Fibroblast of lung (primary cell): ENCODE results near the gene SOX13. TPM values are rescaled to one million over a fixed set of nuclear protein-coding genes. Genes with fewer than 3 reads are reported as not detected.
"Not testable (repeated sequence)": the region's sequence is repeated elsewhere in the genome, so short reads cannot be mapped to it uniquely, and the experiment has no call there.

ENCODE experiments used
- DNase-seq, 2 donors: peaks; one replicate each; pipeline versions ENCODE4 v3.0.0 to v3.0.0-alpha.2; 2010; ENCODE audit warnings: low read depth in 2 of 2
- H2AFZ ChIP-seq: 2 replicates; pipeline ENCODE4 v1.5.1; 2012; ENCODE audit warnings: low read length, control low read depth, inconsistent platforms
- H3K27ac ChIP-seq: 2 replicates; pipeline ENCODE4 v1.5.1; 2011; ENCODE audit warnings: low read length, control low read depth; ENCODE audit not compliant: insufficient read depth
- H3K27me3 ChIP-seq: 2 replicates; pipeline ENCODE4 v1.5.1; 2011; ENCODE audit warnings: mild to moderate bottlenecking, low read length; ENCODE audit not compliant: control insufficient read depth, insufficient read depth
- H3K36me3 ChIP-seq: 2 replicates; pipeline ENCODE4 v1.5.1; 2011; ENCODE audit warnings: low read length; ENCODE audit not compliant: control insufficient read depth, insufficient read depth
- H3K4me1 ChIP-seq: 2 replicates; pipeline ENCODE4 v1.5.1; 2011; ENCODE audit warnings: low read length; ENCODE audit not compliant: control insufficient read depth, insufficient read depth; ENCODE audit errors: extremely low read depth
- H3K4me2 ChIP-seq: 2 replicates; pipeline ENCODE4 v1.5.1; 2011; ENCODE audit warnings: low read length, control low read depth; ENCODE audit not compliant: insufficient read depth; ENCODE audit errors: extremely low read depth
- H3K4me3 ChIP-seq, 4 experiments: fragments of 200-600 bp in 1 of 4; sonication (generic) in 1 of 4; replicated peaks in 1 of 4; 2 replicates each; pipeline ENCODE4 v1.5.1; 2011 to 2016; ENCODE audit warnings: low read length in 4 of 4, low read depth in 3 of 4, mild to moderate bottlenecking in 3 of 4, control low read depth in 2 of 4, inconsistent platforms in 1 of 4, mixed read lengths in 1 of 4; ENCODE audit not compliant: insufficient read depth in 1 of 4; ENCODE audit errors: control extremely low read depth in 1 of 4
- H3K79me2 ChIP-seq: 2 replicates; pipeline ENCODE4 v1.5.1; 2012; ENCODE audit warnings: mild to moderate bottlenecking, low read length, inconsistent platforms; ENCODE audit not compliant: control insufficient read depth, insufficient read depth
- H3K9ac ChIP-seq: 2 replicates; pipeline ENCODE4 v1.5.1; 2011; ENCODE audit warnings: mild to moderate bottlenecking, low read length, control low read depth; ENCODE audit not compliant: insufficient read depth
- H3K9me3 ChIP-seq: 2 replicates; pipeline ENCODE4 v1.5.1; 2012; ENCODE audit warnings: low read depth, low read length; ENCODE audit not compliant: control insufficient read depth, insufficient read depth
- H4K20me1 ChIP-seq: 2 replicates; pipeline ENCODE4 v1.5.1; 2011; ENCODE audit warnings: low read length; ENCODE audit not compliant: control insufficient read depth, insufficient read depth; ENCODE audit errors: extremely low read depth
- CTCF ChIP-seq, 2 donors: IDR thresholded peaks in 1 of 2; conservative IDR thresholded peaks in 1 of 2; 1 replicate in 1 of 2; 2 replicates in 1 of 2; pipeline ENCODE4 v1.5.1; 2011 to 2012; ENCODE audit warnings: low read length in 2 of 2, control low read depth in 1 of 2, inconsistent platforms in 1 of 2, low read depth in 1 of 2, mild to moderate bottlenecking in 1 of 2
- EZH2 ChIP-seq: IDR thresholded peaks from 2 replicates; pipeline ENCODE4 v1.5.1; 2012; ENCODE audit warnings: low read length, control low read depth, mild to moderate bottlenecking; ENCODE audit errors: missing control alignments
- polyA plus RNA-seq, 2 donors: library from polyadenylated mRNA; depleted of rRNA in 1 of 2; stranded (reverse) in 1 of 2; unstranded in 1 of 2; fragments of >200 nt; gene quantifications; 2 replicates each; pipeline ENCODE4 v1.2.1, GENCODE V29; 2011 to 2012; ENCODE audit warnings: missing spikeins in 1 of 2
- total RNA-seq: library from RNA; depleted of rRNA; stranded (reverse); fragments of >200 nt; gene quantifications from 2 replicates; pipeline ENCODE4 v1.2.1, GENCODE V29; 2014

The SOX13 gene
- total and polyA plus RNA-seq, 2 donors (not counting 1 experiment from before 2014, with no cell fraction given): 2.0 to 5.5 TPM

GRCh38 chr1:204044448-204044847 lies 28.5 kb upstream of the SOX13 start:
- Histone ChIP-seq H4K20me1 (no peaks in the 10 kb centered on the region), H3K36me3 (no peaks in the 10 kb centered on the region), H3K27me3 (peaks cover 10% of the 10 kb centered on the region), H3K4me3 (no peak overlapping the region), H3K4me2 (no peak overlapping the region), H3K27ac (no peak overlapping the region), H3K4me1 (no peaks in the 10 kb centered on the region), H3K79me2 (no peaks in the 10 kb centered on the region), H3K9ac (no peak overlapping the region), H3K9me3 (no peaks in the 10 kb centered on the region), H2AFZ (no peak overlapping the region)
- no peak for TF ChIP-seq CTCF (conservative IDR thresholded peaks at IDR 0.05 in 1 of 2, IDR thresholded peaks at IDR 0.05 in 1 of 2; ENCODE audit: low read depth in 1 of 2, low read length in 2 of 2)
- TF ChIP-seq EZH2: no peak
- DNase-seq: no peak

- Histone ChIP-seq H3K9ac (no peak overlapping the region), H3K79me2 (no peaks in the 10 kb centered on the region), H2AFZ (no peak overlapping the region), H3K9me3 (no peaks in the 10 kb centered on the region), H4K20me1 (no peaks in the 10 kb centered on the region), H3K4me3 (no peak overlapping the region), H3K4me2 (no peak overlapping the region), H3K27ac (no peak overlapping the region), H3K36me3 (no peaks in the 10 kb centered on the region), H3K27me3 (peaks cover 10% of the 10 kb centered on the region), H3K4me1 (no peaks in the 10 kb centered on the region)
- DNase-seq: no peak
- TF ChIP-seq CTCF (conservative IDR thresholded peaks at IDR 0.05 in 1 of 2, IDR thresholded peaks at IDR 0.05 in 1 of 2; ENCODE audit: low read depth in 1 of 2, low read length in 2 of 2) (no peak), EZH2 (no peak)
Measured at GRCh38 chr1:204045430-204045829, 27.5 kb upstream of the SOX13 start.

GRCh38 chr1:204046346-204046745 lies 26.6 kb upstream of the SOX13 start:
- Histone ChIP-seq H3K4me2 (no peak overlapping the region), H3K9me3 (no peaks in the 10 kb centered on the region), H3K9ac (no peak overlapping the region), H3K4me1 (no peaks in the 10 kb centered on the region), H3K4me3 (no peak overlapping the region), H4K20me1 (no peaks in the 10 kb centered on the region), H2AFZ (no peak overlapping the region), H3K79me2 (no peaks in the 10 kb centered on the region), H3K27ac (no peak overlapping the region), H3K27me3 (peaks cover 10% of the 10 kb centered on the region), H3K36me3 (no peaks in the 10 kb centered on the region)
- DNase-seq: no peak
- TF ChIP-seq EZH2 (no peak), CTCF (conservative IDR thresholded peaks at IDR 0.05 in 1 of 2, IDR thresholded peaks at IDR 0.05 in 1 of 2; ENCODE audit: low read depth in 1 of 2, low read length in 2 of 2) (no peak)

- not testable (repeated sequence) for H3K79me2 ChIP-seq, H4K20me1 ChIP-seq, H3K4me1 ChIP-seq, DNase-seq, H2AFZ ChIP-seq, H3K27ac ChIP-seq, H3K36me3 ChIP-seq, H3K4me3 ChIP-seq, H3K9me3 ChIP-seq, H3K27me3 ChIP-seq, H3K4me2 ChIP-seq, H3K9ac ChIP-seq
Measured at GRCh38 chr1:204048796-204049195, 24.1 kb upstream of the SOX13 start.
